Right renal pelvis (tissue), 4 donors: ENCODE measurements around the gene MATK. TPM values are rescaled to one million over a fixed set of nuclear protein-coding genes. Genes with fewer than 3 reads are reported as not detected.

Experiments used
- DNase-seq, 4 donors: peaks; one replicate each; pipeline ENCODE4 v3.0.0-alpha.2; 2013; ENCODE audit warnings: low read depth in 4 of 4, low spot score in 3 of 4, missing footprints in 1 of 4
- polyA plus RNA-seq, 4 donors: library from polyadenylated mRNA; unstranded; fragments of 120-200 nt; gene quantifications; one replicate each; pipeline ENCODE4 v1.2.1, GENCODE V29; 2013; ENCODE audit not compliant: insufficient read length in 4 of 4

Gene MATK
- polyA plus RNA-seq, 4 donors: 0.50 to 1.8 (median 1.1) TPM

GRCh38 chr19:3792114-3792513, 5.9 kb upstream of the MATK start:
- no peak for DNase-seq

- DNase-seq: no peak
Observed at GRCh38 chr19:3790941-3791340, 4.8 kb upstream of the MATK start.

GRCh38 chr19:3790209-3790734, 4.1 kb upstream of the MATK start:
- no peak for DNase-seq

GRCh38 chr19:3788996-3789778, 3.0 kb upstream of the MATK start:
- no peak for DNase-seq

GRCh38 chr19:3785451-3785937, 687 bp downstream of the MATK start:
- DNase-seq: no peak

GRCh38 chr19:3784607-3785450, 1.4 kb downstream of the MATK start:
- no peak for DNase-seq

GRCh38 chr19:3783660-3784584, 2.3 kb downstream of the MATK start:
- DNase-seq: no peak

- no peak for DNase-seq
Observed at GRCh38 chr19:3782903-3783302, 3.3 kb downstream of the MATK start.

GRCh38 chr19:3782330-3782729, 3.9 kb downstream of the MATK start:
- no peak for DNase-seq

- DNase-seq: no peak
Observed at GRCh38 chr19:3781603-3782002, 4.6 kb downstream of the MATK start.

- no peak for DNase-seq
Observed at GRCh38 chr19:3780786-3781304, 5.3 kb downstream of the MATK start.

- no peak for DNase-seq
Observed at GRCh38 chr19:3778899-3779723, 7.1 kb downstream of the MATK start.

GRCh38 chr19:3778104-3778867, 7.9 kb downstream of the MATK start:
- no peak for DNase-seq

GRCh38 chr19:3776479-3777040, 9.6 kb downstream of the MATK start:
- DNase-seq: no peak

- DNase-seq: no peak
Observed at GRCh38 chr19:3775831-3776230, 10.3 kb downstream of the MATK start.

- no peak for DNase-seq
Observed at GRCh38 chr19:3775374-3775711, 10.8 kb downstream of the MATK start.

- DNase-seq: no peak
Observed at GRCh38 chr19:3774621-3775373, 11.4 kb downstream of the MATK start.
